ENCODE data around the gene MAN2C1. TPM values are rescaled to one million over a fixed set of nuclear protein-coding genes. Genes with fewer than 3 reads are reported as not detected.
A peak's percentile ranks its signal among the peaks of the same experiment; 100 is the strongest.

MAN2C1 gene
- total RNA-seq, 1 donor: 92.6 TPM

DNA sequence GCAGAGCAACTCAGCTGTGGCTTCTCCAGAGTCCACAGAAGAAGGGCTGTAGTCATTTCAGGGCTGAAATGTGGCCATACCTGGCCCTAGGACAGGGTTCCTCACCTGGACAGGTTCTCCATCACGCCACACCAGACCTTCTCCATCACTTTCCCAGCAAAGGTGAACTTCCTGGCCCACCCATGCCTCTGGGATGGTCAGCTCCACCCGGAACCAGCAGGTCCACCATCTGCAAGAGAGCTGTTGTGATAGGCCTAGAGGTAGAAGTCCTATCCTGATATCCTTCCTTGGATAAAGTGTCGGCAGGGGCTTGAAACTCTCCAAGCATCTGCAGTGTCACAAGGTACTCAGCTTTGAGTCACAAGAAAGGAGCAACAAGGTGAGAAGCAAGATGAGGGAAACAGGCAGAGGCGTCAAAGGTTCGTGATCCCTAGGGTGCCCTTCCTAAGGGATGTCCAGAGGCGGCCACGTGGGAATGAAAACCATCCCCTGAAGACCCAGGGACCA lies 948 bp downstream of the MAN2C1 start:
- no peak for DNase-seq (ENCODE audit: low read depth)
- peak overlapping the region; percentile 83 for H3K4me3 ChIP-seq (ENCODE audit: low read depth, low read length)
- TF ChIP-seq, protein P1, sequence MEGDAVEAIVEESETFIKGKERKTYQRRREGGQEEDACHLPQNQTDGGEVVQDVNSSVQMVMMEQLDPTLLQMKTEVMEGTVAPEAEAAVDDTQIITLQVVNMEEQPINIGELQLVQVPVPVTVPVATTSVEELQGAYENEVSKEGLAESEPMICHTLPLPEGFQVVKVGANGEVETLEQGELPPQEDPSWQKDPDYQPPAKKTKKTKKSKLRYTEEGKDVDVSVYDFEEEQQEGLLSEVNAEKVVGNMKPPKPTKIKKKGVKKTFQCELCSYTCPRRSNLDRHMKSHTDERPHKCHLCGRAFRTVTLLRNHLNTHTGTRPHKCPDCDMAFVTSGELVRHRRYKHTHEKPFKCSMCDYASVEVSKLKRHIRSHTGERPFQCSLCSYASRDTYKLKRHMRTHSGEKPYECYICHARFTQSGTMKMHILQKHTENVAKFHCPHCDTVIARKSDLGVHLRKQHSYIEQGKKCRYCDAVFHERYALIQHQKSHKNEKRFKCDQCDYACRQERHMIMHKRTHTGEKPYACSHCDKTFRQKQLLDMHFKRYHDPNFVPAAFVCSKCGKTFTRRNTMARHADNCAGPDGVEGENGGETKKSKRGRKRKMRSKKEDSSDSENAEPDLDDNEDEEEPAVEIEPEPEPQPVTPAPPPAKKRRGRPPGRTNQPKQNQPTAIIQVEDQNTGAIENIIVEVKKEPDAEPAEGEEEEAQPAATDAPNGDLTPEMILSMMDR (IDR thresholded peaks at IDR 0.05; ENCODE audit: insufficient read depth, low read length): no peak

DNA sequence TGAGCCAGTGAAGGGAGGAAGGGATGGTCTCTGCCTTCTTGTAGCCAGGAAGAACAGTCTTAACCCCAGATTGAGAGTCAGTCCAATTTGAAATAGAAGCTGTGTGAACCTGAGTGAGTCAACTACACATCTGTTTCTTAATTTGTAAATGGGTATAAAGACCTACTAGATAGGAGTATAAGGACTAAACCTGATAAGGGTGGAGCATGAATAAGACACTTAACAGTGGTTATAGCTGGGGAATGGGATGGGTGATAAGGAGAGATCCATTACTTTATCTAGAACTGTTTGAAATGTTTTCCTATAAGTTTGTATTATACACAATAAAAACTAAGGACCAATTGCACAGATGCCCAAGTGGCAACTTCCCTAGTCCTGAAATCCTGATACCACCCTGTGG lies 1.4 kb downstream of the MAN2C1 start:
- TF ChIP-seq, protein P1 (IDR thresholded peaks at IDR 0.05; ENCODE audit: insufficient read depth, low read length): no peak
- no peak overlapping the region for H3K4me3 ChIP-seq (ENCODE audit: low read depth, low read length)

DNA sequence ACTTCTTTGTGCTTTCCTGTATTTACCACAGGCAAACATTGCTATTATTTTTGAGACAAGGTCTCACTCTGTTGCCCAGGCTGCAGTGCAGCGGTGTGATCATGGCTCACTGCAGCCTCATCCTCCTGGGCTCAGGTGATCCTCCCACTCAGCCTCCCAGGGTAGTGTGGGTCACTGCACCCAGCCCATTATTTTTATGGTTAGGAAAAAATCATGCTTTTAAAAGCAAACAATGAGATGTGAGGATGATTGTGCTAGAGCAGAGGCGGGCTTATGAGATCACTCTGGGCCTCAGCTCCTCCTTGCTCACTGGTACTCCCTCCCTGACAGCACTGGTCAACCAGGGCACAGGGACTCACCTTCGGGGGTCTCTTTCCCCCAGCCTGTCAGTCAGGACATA lies 2.2 kb downstream of the MAN2C1 start:
- H3K4me3 ChIP-seq (ENCODE audit: low read depth, low read length): no peak overlapping the region
- no peak for DNase-seq (ENCODE audit: low read depth)
- TF ChIP-seq, protein P1 (IDR thresholded peaks at IDR 0.05; ENCODE audit: insufficient read depth, low read length): no peak

More for the DNA sequence above, 1.4 kb downstream of the MAN2C1 start:
- no peak for DNase-seq (ENCODE audit: low read depth)

DNA sequence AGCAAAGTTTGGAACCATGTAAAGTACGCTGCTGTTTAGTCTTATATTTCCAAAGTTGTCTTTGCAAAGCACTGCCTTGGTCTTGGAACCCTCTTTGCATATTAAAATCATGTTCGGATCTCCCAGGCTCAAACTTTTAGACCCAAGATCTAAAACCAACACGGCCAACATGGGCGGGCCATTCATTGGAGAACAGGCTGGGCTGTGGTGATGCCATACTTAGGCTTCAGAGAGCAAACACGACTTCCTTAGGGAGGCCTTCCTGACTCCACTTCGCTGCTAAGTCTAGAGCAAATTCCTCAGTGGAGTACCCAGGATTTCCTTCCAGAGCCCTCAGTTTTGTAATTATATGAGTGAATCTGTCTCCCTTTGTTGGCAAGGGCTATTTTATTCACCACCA lies 3.5 kb downstream of the MAN2C1 start:
- no peak overlapping the region for H3K4me3 ChIP-seq (ENCODE audit: low read depth, low read length)
- DNase-seq (ENCODE audit: low read depth): no peak
- TF ChIP-seq, protein P1 (IDR thresholded peaks at IDR 0.05; ENCODE audit: insufficient read depth, low read length): no peak

DNA sequence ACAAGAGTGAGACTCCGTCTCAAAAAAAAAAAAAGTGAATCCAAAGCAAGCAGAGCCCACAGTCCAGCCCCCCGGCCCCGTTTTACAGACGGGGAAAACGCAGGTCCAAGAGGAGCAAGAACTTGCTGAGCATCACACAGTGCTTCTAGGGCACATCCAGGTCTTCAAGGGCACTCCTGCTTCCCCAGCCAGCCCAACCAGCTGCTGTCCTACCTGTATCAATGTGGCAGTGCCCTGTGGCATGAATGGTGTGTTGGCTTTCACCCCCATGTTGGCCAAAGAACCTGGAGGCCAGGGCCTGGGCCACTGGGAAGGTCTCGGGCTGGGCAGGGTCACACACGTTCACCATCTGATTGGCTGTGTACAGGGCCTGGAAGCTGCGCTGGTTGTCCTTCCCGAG lies 4.6 kb downstream of the MAN2C1 start:
- H3K4me3 ChIP-seq (ENCODE audit: low read depth, low read length): no peak overlapping the region
- DNase-seq (ENCODE audit: low read depth): no peak
- TF ChIP-seq, protein P1 (IDR thresholded peaks at IDR 0.05; ENCODE audit: insufficient read depth, low read length): no peak

DNA sequence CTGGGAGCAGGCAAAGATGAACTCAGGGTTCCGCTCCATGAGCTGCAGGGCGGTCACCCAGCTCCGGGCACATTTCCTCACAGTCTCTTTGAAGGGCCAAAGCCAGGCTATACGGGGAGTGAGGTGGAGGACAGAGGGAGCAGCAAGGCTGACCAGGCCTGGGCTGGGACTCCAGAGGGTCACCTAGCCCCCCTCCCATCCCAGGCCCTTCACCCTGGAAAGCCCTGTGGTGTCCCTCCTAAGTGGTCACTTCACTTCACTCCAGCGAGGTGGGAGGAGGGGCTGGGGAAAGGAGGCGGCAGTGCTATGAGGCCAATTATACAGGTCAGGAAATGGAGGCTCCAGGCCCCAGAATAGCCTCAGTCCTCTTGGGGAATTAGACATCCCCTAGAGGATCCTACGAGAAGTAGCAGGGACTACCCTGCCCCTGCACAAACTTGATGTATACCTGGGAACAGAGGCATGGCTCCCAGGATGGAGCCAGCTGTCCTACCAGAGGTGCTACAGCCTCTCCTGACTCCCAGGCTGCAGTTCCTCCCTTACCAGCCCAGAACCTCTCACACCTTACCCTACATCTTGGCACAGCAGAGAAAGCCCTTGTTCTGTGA lies 5.7 kb downstream of the MAN2C1 start:
- TF ChIP-seq, protein P1 (IDR thresholded peaks at IDR 0.05; ENCODE audit: insufficient read depth, low read length): no peak
- no peak for DNase-seq (ENCODE audit: low read depth)
- no peak overlapping the region for H3K4me3 ChIP-seq (ENCODE audit: low read depth, low read length)

Data from fibroblast of the aortic adventitia (primary cell).